ENCODE data around the gene DCAF7. TPM values are rescaled to one million over a fixed set of nuclear protein-coding genes. Genes with fewer than 3 reads are reported as not detected.

Gene DCAF7
- total RNA-seq, 6 experiments from 2014 or later: 14.9 to 31.0 (median 26.7) TPM

DNA sequence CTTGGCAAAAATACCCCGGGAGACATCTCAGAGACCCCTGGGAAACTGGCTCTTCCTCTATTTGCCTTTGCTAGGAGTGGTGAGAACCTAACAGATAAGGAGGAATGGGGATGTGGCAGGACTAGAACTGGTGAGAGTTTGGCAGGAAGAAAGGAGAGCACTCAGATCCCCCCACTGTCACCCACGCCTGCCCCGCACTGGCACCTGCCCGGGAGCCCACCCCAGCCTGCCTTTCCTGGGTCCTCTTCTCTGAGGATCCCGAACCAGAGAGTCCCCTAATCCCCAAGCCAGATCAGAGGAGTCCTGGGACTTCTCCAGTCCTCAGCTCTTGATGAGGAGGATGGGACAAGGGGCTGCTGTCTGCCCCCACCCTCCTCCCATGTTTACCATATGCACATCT lies 23.4 kb upstream of the DCAF7 start:
- Histone ChIP-seq H3K27ac (no peak overlapping the region), H3K36me3 (no peaks in the 10 kb centered on the region), H3K4me1 (no peaks in the 10 kb centered on the region), H3K4me3 (no peak overlapping the region), H3K27me3 (no peaks in the 10 kb centered on the region), H3K9me3 (no peaks in the 10 kb centered on the region)
- TF ChIP-seq, protein P1, sequence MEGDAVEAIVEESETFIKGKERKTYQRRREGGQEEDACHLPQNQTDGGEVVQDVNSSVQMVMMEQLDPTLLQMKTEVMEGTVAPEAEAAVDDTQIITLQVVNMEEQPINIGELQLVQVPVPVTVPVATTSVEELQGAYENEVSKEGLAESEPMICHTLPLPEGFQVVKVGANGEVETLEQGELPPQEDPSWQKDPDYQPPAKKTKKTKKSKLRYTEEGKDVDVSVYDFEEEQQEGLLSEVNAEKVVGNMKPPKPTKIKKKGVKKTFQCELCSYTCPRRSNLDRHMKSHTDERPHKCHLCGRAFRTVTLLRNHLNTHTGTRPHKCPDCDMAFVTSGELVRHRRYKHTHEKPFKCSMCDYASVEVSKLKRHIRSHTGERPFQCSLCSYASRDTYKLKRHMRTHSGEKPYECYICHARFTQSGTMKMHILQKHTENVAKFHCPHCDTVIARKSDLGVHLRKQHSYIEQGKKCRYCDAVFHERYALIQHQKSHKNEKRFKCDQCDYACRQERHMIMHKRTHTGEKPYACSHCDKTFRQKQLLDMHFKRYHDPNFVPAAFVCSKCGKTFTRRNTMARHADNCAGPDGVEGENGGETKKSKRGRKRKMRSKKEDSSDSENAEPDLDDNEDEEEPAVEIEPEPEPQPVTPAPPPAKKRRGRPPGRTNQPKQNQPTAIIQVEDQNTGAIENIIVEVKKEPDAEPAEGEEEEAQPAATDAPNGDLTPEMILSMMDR (IDR thresholded peaks at IDR 0.05): no peak
- no peak for TF ChIP-seq POLR2A (IDR thresholded peaks at IDR 0.05)
- ATAC-seq: no peak
- WGBS (ENCODE audit: insufficient coverage, low coverage, low lambda C conversion rate, missing lambda C conversion rate): 36% methylated on average over 1 of the region's 5 CpGs
- intact Hi-C loops (cut with DNase I): no loop called here
- no peak for DNase-seq

DNA sequence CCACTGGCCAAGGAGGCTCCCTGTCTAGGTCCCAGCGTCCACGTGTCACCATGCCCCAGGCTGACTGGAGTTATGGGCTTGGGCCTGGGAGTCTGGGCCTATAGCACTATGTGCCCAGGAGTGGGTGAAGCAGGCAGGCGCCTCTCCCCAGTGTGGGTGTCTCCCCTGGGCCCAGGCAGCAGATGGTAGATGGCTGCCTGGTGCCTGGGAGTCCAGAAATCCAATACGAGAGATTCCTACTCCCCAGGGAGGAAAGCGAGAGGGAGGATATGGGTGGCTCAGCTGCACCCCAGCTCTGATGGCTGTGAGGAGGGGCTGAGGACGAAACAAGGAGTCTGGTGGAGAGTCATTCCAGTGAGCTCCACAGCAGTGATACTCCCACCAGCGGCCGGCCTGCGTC lies 22.1 kb upstream of the DCAF7 start:
- WGBS (ENCODE audit: insufficient coverage, low coverage, low lambda C conversion rate, missing lambda C conversion rate): 90% methylated on average over 3 of the region's 9 CpGs
- intact Hi-C loops (cut with DNase I): no loop called here
- TF ChIP-seq POLR2A (IDR thresholded peaks at IDR 0.05): no peak

DNA sequence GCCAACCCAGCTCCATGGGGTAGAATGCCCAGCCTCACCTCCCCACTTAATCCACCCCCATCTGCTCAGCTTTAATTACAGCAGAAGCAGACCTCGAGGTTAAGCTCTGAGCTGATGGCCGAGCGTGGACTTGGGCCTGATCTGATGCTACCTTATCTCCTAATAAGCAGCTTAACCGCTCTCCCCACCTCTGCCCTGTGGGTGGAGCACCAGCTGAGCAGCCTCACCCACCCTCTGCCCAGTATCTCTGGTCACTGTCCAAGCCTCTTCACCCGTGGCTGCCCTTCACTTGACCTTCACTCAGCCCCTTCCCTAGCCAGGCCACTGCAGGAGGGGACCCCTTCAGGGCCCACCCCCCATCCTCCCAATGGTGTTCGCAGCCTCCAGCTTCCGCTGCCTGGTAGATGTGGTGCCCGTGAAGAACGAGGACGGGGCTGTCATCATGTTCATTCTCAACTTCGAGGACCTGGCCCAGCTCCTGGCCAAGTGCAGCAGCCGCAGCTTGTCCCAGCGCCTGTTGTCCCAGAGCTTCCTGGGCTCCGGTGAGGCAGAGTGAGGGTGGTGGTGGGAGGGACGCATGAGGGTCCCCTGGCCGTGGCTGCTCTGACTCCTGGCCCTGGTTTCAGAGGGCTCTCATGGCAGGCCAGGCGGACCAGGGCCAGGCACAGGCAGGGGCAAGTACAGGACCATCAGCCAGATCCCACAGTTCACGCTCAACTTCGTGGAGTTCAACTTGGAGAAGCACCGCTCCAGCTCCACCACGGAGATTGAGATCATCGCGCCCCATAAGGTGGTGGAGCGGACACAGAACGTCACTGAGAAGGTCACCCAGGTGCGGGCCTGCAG lies 20.3 kb upstream of the DCAF7 start:
- H3K27me3 ChIP-seq: no peaks in the 10 kb centered on the region
- no peak for TF ChIP-seq POLR2A (IDR thresholded peaks at IDR 0.05)
- ATAC-seq (no peak), DNase-seq (no peak)
- intact Hi-C loops (cut with DNase I): no loop called here
- no peaks in the 10 kb centered on the region for H3K4me1 ChIP-seq
- H3K4me3 ChIP-seq: no peak overlapping the region
- H3K36me3 ChIP-seq: no peaks in the 10 kb centered on the region
- no peaks in the 10 kb centered on the region for H3K9me3 ChIP-seq
- H3K27ac ChIP-seq: no peak overlapping the region
- WGBS (ENCODE audit: insufficient coverage, low coverage, low lambda C conversion rate, missing lambda C conversion rate): 75% methylated on average over 3 of the region's 26 CpGs

More for the DNA sequence above, 22.1 kb upstream of the DCAF7 start:
- H3K36me3 ChIP-seq: no peaks in the 10 kb centered on the region
- ATAC-seq: no peak
- DNase-seq: no peak
- H3K4me1 ChIP-seq: no peaks in the 10 kb centered on the region
- no peaks in the 10 kb centered on the region for H3K27me3 ChIP-seq
- H3K27ac ChIP-seq: no peak overlapping the region
- H3K9me3 ChIP-seq: no peaks in the 10 kb centered on the region
- H3K4me3 ChIP-seq: no peak overlapping the region

DNA sequence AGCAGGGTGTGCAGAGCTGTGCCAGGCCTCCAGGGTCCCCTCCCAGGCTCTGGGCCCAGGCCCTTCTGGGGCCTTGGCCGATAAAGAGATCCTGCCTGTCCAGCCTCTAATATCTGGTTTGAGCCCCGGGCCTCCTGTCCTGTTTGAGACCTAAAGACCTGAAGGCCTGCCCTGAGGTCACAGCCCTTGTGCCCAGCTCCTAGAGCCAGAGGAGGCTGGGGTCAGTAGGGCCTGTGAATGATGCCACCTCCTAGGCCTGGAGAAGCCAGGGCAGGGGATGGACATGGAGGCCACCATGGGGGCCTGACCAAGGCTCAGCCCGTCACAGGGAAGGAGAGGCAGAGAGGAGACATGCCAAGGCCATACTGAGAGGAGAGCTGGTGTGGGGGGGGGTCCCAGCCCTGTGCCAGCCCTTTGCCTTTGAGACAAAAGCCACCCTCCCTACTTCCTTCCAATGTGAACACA lies 19.7 kb upstream of the DCAF7 start:
- ATAC-seq (no peak), DNase-seq (no peak)
- intact Hi-C loops (cut with DNase I): no loop called here
- Histone ChIP-seq H3K27me3 (no peaks in the 10 kb centered on the region), H3K4me3 (no peak overlapping the region), H3K36me3 (no peaks in the 10 kb centered on the region), H3K4me1 (no peaks in the 10 kb centered on the region), H3K27ac (no peak overlapping the region), H3K9me3 (no peaks in the 10 kb centered on the region)
- WGBS (ENCODE audit: insufficient coverage, low coverage, low lambda C conversion rate, missing lambda C conversion rate): no CpG with 5 or more reads among the region's 3 CpGs
- TF ChIP-seq, protein P1 (IDR thresholded peaks at IDR 0.05): no peak
- TF ChIP-seq POLR2A (IDR thresholded peaks at IDR 0.05): no peak

DNA sequence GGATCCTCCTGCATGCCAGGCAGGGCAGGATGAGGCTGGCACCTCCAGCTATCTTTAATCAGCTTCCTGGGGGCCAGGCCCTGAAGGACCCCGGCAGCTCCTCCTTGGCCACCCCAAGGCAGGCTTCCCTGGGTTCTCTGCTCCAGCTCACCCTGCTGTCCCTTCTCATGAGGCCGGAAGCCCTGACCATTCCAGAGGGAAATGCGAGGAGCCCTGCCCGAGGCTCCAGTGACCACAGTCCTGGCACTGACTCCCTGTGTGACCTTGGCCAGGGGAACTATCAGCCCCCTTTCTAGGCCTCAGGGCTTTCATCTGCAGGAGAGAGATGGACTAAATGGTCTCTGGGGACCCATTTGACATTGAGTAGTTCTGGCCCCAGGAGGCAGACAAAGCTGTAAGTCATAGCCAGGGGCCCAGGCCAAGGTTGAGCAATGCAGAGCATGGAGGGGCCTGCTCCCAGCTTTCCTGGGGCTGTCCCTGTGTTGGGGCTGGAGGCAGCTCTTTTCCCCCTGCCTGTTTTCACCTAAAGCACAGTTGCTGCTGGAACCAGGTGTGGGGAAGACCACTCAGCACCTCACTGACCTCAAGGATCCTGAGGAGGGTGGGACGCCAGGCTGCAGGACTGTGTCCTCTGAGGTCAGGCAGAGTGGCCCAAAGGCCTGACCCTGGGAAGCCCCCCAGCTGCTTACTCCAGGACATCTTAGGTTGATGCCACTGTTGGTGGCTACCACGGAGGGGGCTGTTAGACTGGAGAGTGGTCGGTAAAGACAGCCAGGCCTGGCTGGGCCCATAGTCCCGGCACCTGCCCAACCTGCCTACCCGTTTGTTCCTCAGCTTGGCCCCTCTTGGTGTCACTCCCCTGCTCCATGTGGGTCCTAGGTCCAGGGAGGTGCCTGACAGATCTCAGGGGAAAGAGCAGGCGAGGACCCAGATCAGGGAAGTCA lies 19.0 kb upstream of the DCAF7 start:
- no peaks in the 10 kb centered on the region for H3K9me3 ChIP-seq
- WGBS (ENCODE audit: insufficient coverage, low coverage, low lambda C conversion rate, missing lambda C conversion rate): 95% methylated on average over 3 of the region's 10 CpGs
- H3K27me3 ChIP-seq: no peaks in the 10 kb centered on the region
- ATAC-seq (no peak), DNase-seq (no peak)
- H3K4me1 ChIP-seq: no peaks in the 10 kb centered on the region
- no peak for TF ChIP-seq POLR2A (IDR thresholded peaks at IDR 0.05)
- no peaks in the 10 kb centered on the region for H3K36me3 ChIP-seq
- no peak overlapping the region for H3K27ac ChIP-seq
- intact Hi-C loops (cut with DNase I): no loop called here
- no peak overlapping the region for H3K4me3 ChIP-seq
